ENCODE measurements around the gene GPR39. TPM values are rescaled to one million over a fixed set of nuclear protein-coding genes. Genes with fewer than 3 reads are reported as not detected.

The GPR39 gene
- total RNA-seq, 1 donor = 3.6 TPM

DNA sequence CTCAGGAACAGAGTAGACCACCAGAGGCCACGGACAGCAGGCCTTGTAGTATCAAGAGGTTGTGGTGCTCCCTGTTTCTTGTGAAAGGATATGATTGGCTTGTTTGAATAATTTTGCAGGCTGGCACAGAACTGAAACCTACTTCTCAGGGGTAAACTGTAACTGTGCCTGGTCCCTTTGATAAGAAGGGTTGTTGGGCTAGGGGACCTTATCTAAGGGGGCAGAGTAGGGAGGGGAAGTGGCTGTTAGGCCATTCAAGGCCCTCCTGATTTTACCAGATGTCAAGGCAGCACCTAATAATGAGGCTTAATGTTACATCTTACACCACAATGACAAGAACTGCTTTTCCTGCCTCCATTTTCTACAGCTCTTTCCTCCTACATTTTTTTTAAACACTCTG lies 45.6 kb downstream of the GPR39 start:
- Histone ChIP-seq H3K9me3 (ENCODE audit: low read depth, low read length) (peaks cover 14% of the 10 kb centered on the region), H3K4me3 (ENCODE audit: insufficient read depth, low read length) (no peak overlapping the region), H3K27me3 (ENCODE audit: insufficient read depth, low read length) (no peaks in the 10 kb centered on the region), H3K79me2 (ENCODE audit: insufficient read depth, low read length) (no peaks in the 10 kb centered on the region), H3K27ac (ENCODE audit: low read depth, low read length) (no peak overlapping the region), H2AFZ (ENCODE audit: low read length) (no peak overlapping the region), H3K36me3 (ENCODE audit: insufficient read depth, low read length) (no peaks in the 10 kb centered on the region), H3K4me2 (ENCODE audit: insufficient read depth, low read length) (no peak overlapping the region), H4K20me1 (ENCODE audit: insufficient read depth, low read length) (no peaks in the 10 kb centered on the region), H3K4me1 (ENCODE audit: insufficient read depth, low read length) (no peaks in the 10 kb centered on the region)
- no peak for DNase-seq (ENCODE audit: insufficient read length, low spot score, missing footprints)
- TF ChIP-seq CTCF (IDR thresholded peaks at IDR 0.05; ENCODE audit: extremely low read depth, low read depth, low read length) = no peak

- Histone ChIP-seq H4K20me1 (ENCODE audit: insufficient read depth, low read length) (no peaks in the 10 kb centered on the region), H3K9me3 (ENCODE audit: low read depth, low read length) (peaks cover 16% of the 10 kb centered on the region), H3K4me1 (ENCODE audit: insufficient read depth, low read length) (no peaks in the 10 kb centered on the region), H3K27ac (ENCODE audit: low read depth, low read length) (no peak overlapping the region), H3K4me3 (ENCODE audit: insufficient read depth, low read length) (no peak overlapping the region), H3K27me3 (ENCODE audit: insufficient read depth, low read length) (no peaks in the 10 kb centered on the region), H3K79me2 (ENCODE audit: insufficient read depth, low read length) (no peaks in the 10 kb centered on the region), H2AFZ (ENCODE audit: low read length) (no peak overlapping the region), H3K4me2 (ENCODE audit: insufficient read depth, low read length) (no peak overlapping the region), H3K36me3 (ENCODE audit: insufficient read depth, low read length) (no peaks in the 10 kb centered on the region)
- no peak for DNase-seq (ENCODE audit: insufficient read length, low spot score, missing footprints)
- no peak for TF ChIP-seq CTCF (IDR thresholded peaks at IDR 0.05; ENCODE audit: extremely low read depth, low read depth, low read length)
These were observed 47.1 kb downstream of the GPR39 start for GRCh38 chr2:132463719-132464118.

DNA sequence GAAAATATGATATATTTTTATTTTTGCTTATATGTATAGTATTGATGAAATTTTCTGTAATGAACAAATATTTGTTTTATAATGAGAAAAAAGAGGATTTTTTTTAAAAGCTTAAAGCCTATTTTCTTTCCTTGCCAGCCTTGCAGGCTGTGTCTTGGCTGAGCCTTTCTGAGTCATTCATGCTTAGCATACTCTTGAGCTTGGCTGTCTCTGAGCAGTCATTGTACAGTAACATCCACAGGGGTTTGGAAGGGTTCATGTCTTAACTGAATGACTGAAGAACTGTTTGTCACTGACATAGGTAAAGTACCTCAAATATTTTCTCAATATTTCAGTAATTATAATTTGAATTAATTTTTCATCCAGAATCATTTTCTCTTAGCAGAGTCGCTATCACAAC lies 49.3 kb downstream of the GPR39 start:
- Histone ChIP-seq H2AFZ (ENCODE audit: low read length) (no peak overlapping the region), H3K4me1 (ENCODE audit: insufficient read depth, low read length) (no peaks in the 10 kb centered on the region), H3K4me2 (ENCODE audit: insufficient read depth, low read length) (no peak overlapping the region), H3K4me3 (ENCODE audit: insufficient read depth, low read length) (no peak overlapping the region), H3K9me3 (ENCODE audit: low read depth, low read length) (peaks cover 14% of the 10 kb centered on the region), H4K20me1 (ENCODE audit: insufficient read depth, low read length) (no peaks in the 10 kb centered on the region), H3K79me2 (ENCODE audit: insufficient read depth, low read length) (no peaks in the 10 kb centered on the region), H3K36me3 (ENCODE audit: insufficient read depth, low read length) (no peaks in the 10 kb centered on the region), H3K27ac (ENCODE audit: low read depth, low read length) (no peak overlapping the region), H3K27me3 (ENCODE audit: insufficient read depth, low read length) (no peaks in the 10 kb centered on the region)
- no peak for DNase-seq (ENCODE audit: insufficient read length, low spot score, missing footprints)
- TF ChIP-seq CTCF (IDR thresholded peaks at IDR 0.05; ENCODE audit: extremely low read depth, low read depth, low read length) = no peak

GRCh38 chr2:132466428-132467028 lies 49.9 kb downstream of the GPR39 start:
- Histone ChIP-seq H3K36me3 (ENCODE audit: insufficient read depth, low read length) (no peaks in the 10 kb centered on the region), H3K27me3 (ENCODE audit: insufficient read depth, low read length) (no peaks in the 10 kb centered on the region), H3K27ac (ENCODE audit: low read depth, low read length) (no peak overlapping the region), H3K9me3 (ENCODE audit: low read depth, low read length) (peaks cover 14% of the 10 kb centered on the region), H3K79me2 (ENCODE audit: insufficient read depth, low read length) (no peaks in the 10 kb centered on the region), H4K20me1 (ENCODE audit: insufficient read depth, low read length) (no peaks in the 10 kb centered on the region), H3K4me2 (ENCODE audit: insufficient read depth, low read length) (no peak overlapping the region), H3K4me3 (ENCODE audit: insufficient read depth, low read length) (no peak overlapping the region), H2AFZ (ENCODE audit: low read length) (no peak overlapping the region), H3K4me1 (ENCODE audit: insufficient read depth, low read length) (no peaks in the 10 kb centered on the region)
- no peak for DNase-seq (ENCODE audit: insufficient read length, low spot score, missing footprints)
- no peak for TF ChIP-seq CTCF (IDR thresholded peaks at IDR 0.05; ENCODE audit: extremely low read depth, low read depth, low read length)
